ENCODE measurements around the gene MSLN.

- no peak for TF ChIP-seq CTCF (IDR thresholded peaks at IDR 0.05)
- TF ChIP-seq POLR2AphosphoS5 (IDR thresholded peaks at IDR 0.05), result no peak
Measured at GRCh38 chr16:723695-724094, 36.8 kb upstream of the MSLN start.
